H1 (cell line): ENCODE data around the gene SBNO2. TPM values are rescaled to one million over a fixed set of nuclear protein-coding genes. Genes with fewer than 3 reads are reported as not detected.

Source experiments
- CTCF ChIA-PET: fragments of 300-600 bp; sonication (Branson Sonifier 250); formaldehyde crosslinking; loops from one replicate; lab custom pipeline; 2021; ENCODE audit not compliant: partially characterized antibody; lab: Charles Lee
- POLR2A ChIA-PET: fragments of 300-600 bp; sonication (Branson Sonifier 250); formaldehyde crosslinking; loops from one replicate; lab custom pipeline; 2021; ENCODE audit warnings: inconsistent platforms; ENCODE audit not compliant: partially characterized antibody; lab: Charles Lee
- DNase-seq, 2 experiments: peaks; one replicate each; pipeline versions ENCODE4 v3.0.0 to v3.0.0-alpha.2; 2010 to 2022; ENCODE audit warnings: low spot score in 2 of 2, low read depth in 1 of 2, mixed read lengths in 1 of 2
- FAIRE-seq: peaks from 2 replicates; lab custom pipeline; 2011; peaks lifted over from hg19 to GRCh38; lab: Jason Lieb, UNC
- H2AFZ ChIP-seq: 2 replicates; pipeline ENCODE4 v1.8.1; 2012; ENCODE audit warnings: low read length, inconsistent platforms
- H2AK5ac ChIP-seq: 2 replicates; pipeline ENCODE4 v1.6.1; 2013; ENCODE audit warnings: low read depth, low read length
- H2BK120ac ChIP-seq: replicated peaks from 2 replicates; pipeline ENCODE3; 2013; ENCODE audit warnings: low read depth, low read length, inconsistent platforms
- H2BK12ac ChIP-seq: 2 replicates; pipeline ENCODE4 v1.6.1; 2013; ENCODE audit warnings: low read depth, low read length
- H2BK15ac ChIP-seq: 2 replicates; pipeline ENCODE4 v1.6.1; 2013; ENCODE audit warnings: low read length
- H2BK20ac ChIP-seq: 2 replicates; pipeline ENCODE4 v1.6.1; 2013; ENCODE audit warnings: low read length
- H2BK5ac ChIP-seq: 2 replicates; pipeline ENCODE4 v1.6.1; 2013; ENCODE audit warnings: low read depth, low read length
- H3K14ac ChIP-seq: 2 replicates; pipeline ENCODE4 v1.6.1; 2013; ENCODE audit warnings: inconsistent platforms; ENCODE audit not compliant: insufficient read length
- H3K18ac ChIP-seq: 2 replicates; pipeline ENCODE4 v1.6.1; 2013; ENCODE audit warnings: low read length; ENCODE audit errors: extremely low read depth
- H3K23ac ChIP-seq: 2 replicates; pipeline ENCODE4 v1.6.1; 2013; ENCODE audit warnings: inconsistent platforms; ENCODE audit not compliant: insufficient read length
- H3K23me2 ChIP-seq: 2 replicates; pipeline ENCODE4 v1.6.1; 2013; ENCODE audit warnings: low read depth, low read length
- H3K27ac ChIP-seq: 2 replicates; pipeline ENCODE4 v1.6.1; 2011; ENCODE audit warnings: low read depth, low read length, inconsistent platforms
- H3K27me3 ChIP-seq, 4 experiments: replicated peaks in 1 of 4; 1 replicate in 1 of 4; 2 replicates in 3 of 4; pipeline versions ENCODE4 v1.6.1 to v1.8.1; 2011 to 2013; ENCODE audit warnings: low read length in 3 of 4, mild to moderate bottlenecking in 3 of 4, inconsistent platforms in 2 of 4, mixed read lengths in 2 of 4, moderate library complexity in 1 of 4; ENCODE audit not compliant: control insufficient read depth in 3 of 4, insufficient read depth in 3 of 4; ENCODE audit errors: extremely low read depth in 1 of 4
- H3K36me3 ChIP-seq, 4 experiments: 2 replicates each; pipeline versions ENCODE4 v1.6.1 to v1.8.1; 2011 to 2013; ENCODE audit warnings: mild to moderate bottlenecking in 4 of 4, low read length in 3 of 4, moderate library complexity in 2 of 4, control low read depth in 1 of 4, inconsistent platforms in 1 of 4; ENCODE audit not compliant: insufficient read depth in 4 of 4, control insufficient read depth in 2 of 4
- H3K4ac ChIP-seq: replicated peaks from 2 replicates; pipeline ENCODE3; 2013; ENCODE audit warnings: low read length, low read depth, mixed read lengths, inconsistent platforms; ENCODE audit not compliant: insufficient read length
- H3K4me1 ChIP-seq, 4 experiments: replicated peaks in 1 of 4; 1 replicate in 1 of 4; 2 replicates in 3 of 4; pipeline versions ENCODE4 v1.6.1 to v1.8.1; 2011 to 2013; ENCODE audit warnings: low read length in 3 of 4, inconsistent platforms in 2 of 4, mixed read lengths in 1 of 4; ENCODE audit not compliant: insufficient read depth in 4 of 4, control insufficient read depth in 3 of 4
- H3K4me2 ChIP-seq, 2 experiments: 2 replicates each; pipeline versions ENCODE4 v1.6.1 to v1.8.1; 2011 to 2013; ENCODE audit warnings: low read depth in 2 of 2, low read length in 2 of 2, control low read depth in 1 of 2, inconsistent platforms in 1 of 2, mild to moderate bottlenecking in 1 of 2; ENCODE audit not compliant: insufficient read depth in 1 of 2
- H3K4me3 ChIP-seq, 4 experiments: fragments of 200-600, 300-600 bp in 1 of 4; sonication (generic), shearing (Covaris generic), sonication (Bioruptor Twin) in 1 of 4; 2 replicates each; pipeline versions ENCODE4 v1.5.1 to v1.8.1; 2011 to 2016; ENCODE audit warnings: low read length in 4 of 4, low read depth in 3 of 4, control low read depth in 2 of 4, inconsistent platforms in 2 of 4, mild to moderate bottlenecking in 2 of 4, mixed read lengths in 1 of 4, moderate library complexity in 1 of 4; ENCODE audit not compliant: insufficient read depth in 2 of 4; ENCODE audit errors: extremely low read depth in 1 of 4
- H3K56ac ChIP-seq: replicated peaks from 2 replicates; pipeline ENCODE3; 2013; ENCODE audit warnings: low read depth, mild to moderate bottlenecking, mixed read lengths, low read length, inconsistent platforms; ENCODE audit not compliant: insufficient read length
- H3K79me1 ChIP-seq: 2 replicates; pipeline ENCODE4 v1.6.1; 2013; ENCODE audit warnings: low read depth, low read length, control low read depth
- H3K79me2 ChIP-seq, 2 experiments: 2 replicates each; pipeline versions ENCODE4 v1.6.1 to v1.8.1; 2012 to 2013; ENCODE audit warnings: low read length in 2 of 2, mild to moderate bottlenecking in 2 of 2, inconsistent platforms in 1 of 2; ENCODE audit not compliant: insufficient read depth in 2 of 2, control insufficient read depth in 1 of 2
- H3K9ac ChIP-seq, 4 experiments: replicated peaks in 1 of 4; 1 replicate in 1 of 4; 2 replicates in 3 of 4; pipeline versions ENCODE4 v1.6.1 to v1.8.1; 2011 to 2013; ENCODE audit warnings: low read depth in 3 of 4, low read length in 3 of 4, control low read depth in 2 of 4, mild to moderate bottlenecking in 2 of 4, moderate library complexity in 2 of 4, inconsistent platforms in 1 of 4; ENCODE audit errors: extremely low read depth in 1 of 4
- H3K9me3 ChIP-seq, 2 experiments: 2 replicates each; pipeline versions ENCODE4 v1.6.1 to v1.8.1; 2012 to 2013; ENCODE audit warnings: mild to moderate bottlenecking in 2 of 2, moderate library complexity in 2 of 2, control low read depth in 1 of 2, inconsistent platforms in 1 of 2, low read depth in 1 of 2, low read length in 1 of 2, mixed read lengths in 1 of 2; ENCODE audit not compliant: insufficient read depth in 2 of 2
- H4K20me1 ChIP-seq, 2 experiments: replicated peaks in 1 of 2; 2 replicates each; pipeline versions ENCODE3 to v1.8.1; 2011 to 2013; ENCODE audit warnings: inconsistent platforms in 2 of 2, low read length in 2 of 2, mild to moderate bottlenecking in 1 of 2; ENCODE audit not compliant: insufficient read depth in 2 of 2, control insufficient read depth in 1 of 2
- H4K5ac ChIP-seq: 2 replicates; pipeline ENCODE4 v1.6.1; 2013; ENCODE audit warnings: low read length, low read depth, mixed read lengths, inconsistent platforms; ENCODE audit not compliant: insufficient read length
- H4K8ac ChIP-seq: 2 replicates; pipeline ENCODE4 v1.8.0; 2013; ENCODE audit warnings: mild to moderate bottlenecking, moderate library complexity, low read length, inconsistent platforms; ENCODE audit not compliant: insufficient read depth; ENCODE audit errors: extremely low read depth
- H4K91ac ChIP-seq: replicated peaks from 2 replicates; pipeline ENCODE3; 2013; ENCODE audit warnings: low read length, mixed read lengths, inconsistent platforms; ENCODE audit not compliant: insufficient read length
- BRCA1 ChIP-seq: IDR thresholded peaks from 2 replicates; pipeline ENCODE4 v1.6.1; 2012; ENCODE audit warnings: low read depth, low read length, improper control_type of control experiment
- FOSL1 ChIP-seq: IDR thresholded peaks from 2 replicates; pipeline ENCODE4 v1.6.1; 2011; ENCODE audit warnings: mild to moderate bottlenecking, low read depth, low read length, moderate library complexity; ENCODE audit not compliant: insufficient read depth
- HDAC6 ChIP-seq: IDR thresholded peaks from one replicate; pipeline ENCODE4 v1.7.1; 2012; ENCODE audit warnings: low read depth, mild to moderate bottlenecking, inconsistent platforms, low read length, moderate library complexity
- KDM4A ChIP-seq: IDR thresholded peaks from one replicate; pipeline ENCODE4 v1.7.1; 2012; ENCODE audit warnings: low read depth, mild to moderate bottlenecking, moderate library complexity, low read length, inconsistent platforms; ENCODE audit not compliant: severe bottlenecking
- PHF8 ChIP-seq: fragments of 200-600 bp; sonication (generic); conservative IDR thresholded peaks from 2 replicates; pipeline ENCODE4 v1.7.1; 2012; ENCODE audit warnings: low read depth, mild to moderate bottlenecking, inconsistent platforms, low read length, moderate library complexity
- POU5F1 ChIP-seq: IDR thresholded peaks from 2 replicates; pipeline ENCODE4 v1.6.1; 2011; ENCODE audit warnings: low read depth, mild to moderate bottlenecking, low read length, moderate library complexity
- RNF2 ChIP-seq: fragments of 200-900, 300-1000 bp; sonication (generic); IDR thresholded peaks from 2 replicates; pipeline ENCODE4 v1.7.1; 2016; ENCODE audit warnings: borderline replicate concordance, low read depth, mild to moderate bottlenecking, antibody characterized with exemption, low read length; ENCODE audit not compliant: poor library complexity, severe bottlenecking; ENCODE audit errors: missing control alignments
- SP4 ChIP-seq: IDR thresholded peaks from 2 replicates; pipeline ENCODE4 v1.6.1; 2012; ENCODE audit warnings: low read length, inconsistent platforms
- TAF7 ChIP-seq: optimal IDR thresholded peaks from 2 replicates; pipeline ENCODE3; 2011; ENCODE audit warnings: low read depth, mild to moderate bottlenecking, inconsistent platforms, low read length, moderate library complexity, borderline replicate concordance
- TCF12 ChIP-seq: IDR thresholded peaks from 2 replicates; pipeline ENCODE4 v1.6.1; 2011; ENCODE audit warnings: low read depth, mild to moderate bottlenecking, low read length
- WGBS, 2 experiments: shearing (Covaris generic) in 1 of 2; methylation state at CpG; one replicate each; pipeline versions ENCODE4 v1.1.6 to v1.1.7; 2013 to 2015; ENCODE audit warnings: low lambda C conversion rate in 2 of 2, mixed read lengths in 2 of 2, inconsistent platforms in 1 of 2, low coverage in 1 of 2, missing lambda C conversion rate in 1 of 2; ENCODE audit not compliant: insufficient replicate concordance in 2 of 2, insufficient coverage in 1 of 2, insufficient read length in 1 of 2; ENCODE audit errors: extremely low coverage in 1 of 2, missing lambda C conversion rate in 1 of 2; 5-methylcytosine and 5-hydroxymethylcytosine counted together
- polyA plus RNA-seq, 7 experiments: library from polyadenylated mRNA; depleted of rRNA in 3 of 7; stranded (reverse) in 5 of 7; unstranded in 2 of 7; fragments of >200 nt in 5 of 7; fragments of 200-250 nt in 2 of 7; gene quantifications; 1 replicate in 5 of 7; 2 replicates in 1 of 7; 4 replicates in 1 of 7; pipeline versions ENCODE4 v1.2.1 to v1.2.3, GENCODE V29; 2011 to 2013; ENCODE audit warnings: missing spikeins in 2 of 7, mixed read lengths in 2 of 7
- total RNA-seq: library from RNA; stranded (reverse); fragmentation: NEBNext Ultra II Directional; extraction: Animal tissue kit (Norgen Biotek cat#: 25700); gene quantifications from 2 replicates; pipeline ENCODE4 v1.2.1, GENCODE V29; 2021
- TF ChIP-seq, protein P1 (sequence below): IDR thresholded peaks from 2 replicates; pipeline ENCODE4 v1.6.1; 2011; ENCODE audit warnings: low read depth, mild to moderate bottlenecking, low read length; ENCODE audit not compliant: insufficient read depth

The SBNO2 gene
- total and polyA plus RNA-seq, 2 of the 8 experiments (the other 6 are each of a cell fraction or from before 2014, with no cell fraction given), result 12.2 to 31.4 TPM

DNA sequence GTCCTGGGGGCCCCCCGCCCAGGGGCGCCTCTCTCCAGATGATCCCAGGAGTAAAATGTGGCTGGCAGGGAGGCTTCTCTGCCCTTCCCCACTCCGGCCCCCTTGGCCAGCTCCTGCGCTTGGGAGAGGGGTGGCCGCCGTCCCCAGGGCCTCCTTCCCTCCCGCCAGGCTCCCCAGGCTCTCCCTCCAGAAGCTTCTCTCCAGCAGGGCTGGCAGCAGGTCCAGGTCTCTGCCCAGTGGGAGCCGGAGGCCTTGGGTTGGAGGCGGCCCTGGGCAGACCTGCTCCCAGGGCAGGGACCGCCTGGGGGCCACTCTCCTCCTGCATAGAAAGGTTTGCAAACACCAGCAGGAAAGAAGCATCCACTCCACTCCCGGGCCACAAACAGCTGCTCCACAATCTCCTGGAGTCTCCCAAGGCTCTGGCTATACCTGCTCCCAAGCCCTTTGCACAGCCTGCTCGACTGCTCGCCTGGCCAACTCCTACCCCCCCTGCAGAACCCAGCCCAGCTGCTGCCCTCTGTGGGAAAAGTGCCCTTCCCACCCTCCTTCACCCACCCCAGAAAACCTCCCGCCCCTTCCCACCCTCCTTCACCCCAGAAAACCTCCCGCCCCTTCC lies 26.0 kb downstream of the SBNO2 start:
- FAIRE-seq (no peak), DNase-seq (no peak)
- Histone ChIP-seq H3K79me1 (peaks cover 5% of the 10 kb centered on the region; the same call in 1 of the 2 replicates), H2BK15ac (no peak overlapping the region), H3K9ac (no peak overlapping the region), H3K36me3 (peaks cover 0 to 17% (median under 1%) of the 10 kb centered on the region in 4 experiments; a peak in 2 of 8 replicates), H2BK5ac (no peak overlapping the region), H2AFZ (no peak overlapping the region), H3K14ac (no peak overlapping the region), H3K79me2 (no peaks in the 10 kb centered on the region), H4K8ac (no peak overlapping the region), H3K23me2 (no peaks in the 10 kb centered on the region), H3K4me3 (no peak overlapping the region), H3K9me3 (no peaks in the 10 kb centered on the region), H3K23ac (no peak overlapping the region), H3K4me2 (no peak overlapping the region), H3K18ac (no peak overlapping the region), H4K20me1 (no peaks in the 10 kb centered on the region), H4K5ac (no peak overlapping the region), H2BK12ac (no peak overlapping the region), H3K4ac (no peak overlapping the region), H4K91ac (no peak overlapping the region), H3K27ac (no peak overlapping the region), H3K27me3 (no peaks in the 10 kb centered on the region), H2AK5ac (no peak overlapping the region), H3K56ac (no peak overlapping the region), H2BK20ac (no peak overlapping the region), H2BK120ac (no peak overlapping the region), H3K4me1 (peaks cover 0 to 15% (median 7%) of the 10 kb centered on the region in 4 experiments; a peak in 5 of 7 replicates)
- ChIA-PET POLR2A (interaction anchor here (0.9 to 1.7 kb wide), 3 partner anchors 12 to 97 kb away, joined by 3 to 4 read pairs (median 4); no protein-coding TSS in a partner anchor), CTCF (interaction anchor here (1.2 to 2.5 kb wide), 4 partner anchors 17 to 78 kb away, joined by 3 to 9 read pairs (median 4); no protein-coding TSS in a partner anchor)
- 84% methylated on average over 11 of the region's 15 CpGs; no CpG with 5 or more reads in 1 of the 2 experiments for WGBS, 2 experiments
- TF ChIP-seq KDM4A (no peak), PHF8 (no peak), FOSL1 (no peak), TCF12 (no peak), TAF7 (no peak), POU5F1 (no peak), HDAC6 (no peak), SP4 (no peak), BRCA1 (no peak), RNF2 (no peak)
- TF ChIP-seq, protein P1, sequence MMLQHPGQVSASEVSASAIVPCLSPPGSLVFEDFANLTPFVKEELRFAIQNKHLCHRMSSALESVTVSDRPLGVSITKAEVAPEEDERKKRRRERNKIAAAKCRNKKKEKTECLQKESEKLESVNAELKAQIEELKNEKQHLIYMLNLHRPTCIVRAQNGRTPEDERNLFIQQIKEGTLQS, result no peak
